NT2/D1 (cell line): ENCODE measurements around the gene SCAMP4.

Source experiments
- SUZ12 ChIP-seq: IDR thresholded peaks from 2 replicates; pipeline ENCODE4 v1.6.1; 2011; ENCODE audit not compliant: insufficient read length, insufficient read depth; ENCODE audit errors: extremely low read depth
- YY1 ChIP-seq: IDR thresholded peaks from 2 replicates; pipeline ENCODE4 v1.6.1; 2011; ENCODE audit not compliant: insufficient read length, insufficient read depth
- ZNF274 ChIP-seq: IDR thresholded peaks from 2 replicates; pipeline ENCODE4 v1.6.1; 2011; ENCODE audit warnings: mild to moderate bottlenecking, low read depth, low read length

DNA sequence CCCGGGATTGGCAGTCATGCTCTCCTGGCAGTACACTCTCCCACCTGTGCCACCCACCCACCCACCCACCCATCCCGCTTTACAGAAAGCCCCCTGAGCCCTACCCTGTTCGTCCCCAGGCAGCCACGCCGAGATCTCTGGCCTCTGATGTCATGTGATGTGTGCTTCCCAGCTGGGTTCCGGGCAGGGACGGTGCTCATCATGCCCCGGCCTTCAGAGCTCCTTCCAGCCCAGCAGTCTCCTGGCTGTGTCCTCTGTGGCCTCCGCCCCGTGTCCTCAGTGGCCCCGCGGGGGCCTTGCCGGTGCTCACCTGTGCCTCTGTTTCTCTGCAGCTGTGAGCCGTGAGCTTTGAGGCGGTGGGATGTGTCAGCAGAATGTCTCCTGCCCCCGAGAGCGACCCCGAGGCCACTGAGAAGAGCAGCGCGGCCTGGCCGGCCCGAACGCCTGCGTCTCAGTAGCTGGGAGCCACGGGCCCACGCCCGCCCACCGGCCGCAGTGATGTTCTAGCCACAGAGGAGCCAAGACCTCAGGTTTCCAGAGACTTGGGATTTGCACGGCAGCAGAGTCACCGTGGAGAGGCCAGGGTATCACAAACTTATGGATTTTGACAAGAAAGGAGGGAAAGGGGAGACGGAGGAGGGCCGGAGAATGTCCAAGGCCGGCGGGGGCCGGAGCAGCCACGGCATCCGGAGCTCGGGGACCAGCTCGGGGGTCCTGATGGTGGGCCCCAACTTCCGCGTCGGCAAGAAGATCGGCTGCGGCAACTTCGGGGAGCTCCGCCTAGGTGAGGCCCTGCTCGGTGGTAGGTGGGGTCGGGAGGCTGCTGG, 64.2 kb downstream of the SCAMP4 start:
- TF ChIP-seq SUZ12 (no peak), ZNF274 (no peak), YY1 (no peak)
